IPS-NIHi7 (cell line): ENCODE results near the gene CLPX.
"Not testable (repeated sequence)": the region's sequence is repeated elsewhere in the genome, so short reads cannot be mapped to it uniquely, and the experiment has no call there.

Experiments
- DNase-seq: peaks from one replicate; pipeline ENCODE4 v3.0.0; 2012; ENCODE audit warnings: mixed read lengths; ENCODE audit errors: extremely low spot score

Gene CLPX

DNA sequence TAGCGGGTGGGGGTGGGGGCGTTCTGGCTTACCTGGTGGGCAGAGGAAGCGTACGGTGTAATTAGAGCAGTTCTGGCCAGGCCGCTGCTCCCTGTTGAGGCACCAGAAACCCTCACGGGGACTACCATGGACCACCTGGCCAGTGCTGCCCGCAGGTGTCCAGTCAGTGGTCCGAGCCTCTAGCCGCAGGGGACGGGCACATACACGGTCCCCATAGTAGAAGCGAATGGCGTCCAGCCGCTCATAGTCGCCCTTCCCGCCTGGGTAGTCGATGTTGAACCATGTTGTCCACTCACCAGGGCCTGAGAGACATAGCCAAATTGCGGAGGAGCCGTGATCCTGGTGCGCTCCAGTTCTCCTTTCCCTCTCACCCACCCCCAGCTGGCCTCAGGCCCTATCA, 21.6 kb upstream of the CLPX start:
- DNase-seq: no peak

DNA sequence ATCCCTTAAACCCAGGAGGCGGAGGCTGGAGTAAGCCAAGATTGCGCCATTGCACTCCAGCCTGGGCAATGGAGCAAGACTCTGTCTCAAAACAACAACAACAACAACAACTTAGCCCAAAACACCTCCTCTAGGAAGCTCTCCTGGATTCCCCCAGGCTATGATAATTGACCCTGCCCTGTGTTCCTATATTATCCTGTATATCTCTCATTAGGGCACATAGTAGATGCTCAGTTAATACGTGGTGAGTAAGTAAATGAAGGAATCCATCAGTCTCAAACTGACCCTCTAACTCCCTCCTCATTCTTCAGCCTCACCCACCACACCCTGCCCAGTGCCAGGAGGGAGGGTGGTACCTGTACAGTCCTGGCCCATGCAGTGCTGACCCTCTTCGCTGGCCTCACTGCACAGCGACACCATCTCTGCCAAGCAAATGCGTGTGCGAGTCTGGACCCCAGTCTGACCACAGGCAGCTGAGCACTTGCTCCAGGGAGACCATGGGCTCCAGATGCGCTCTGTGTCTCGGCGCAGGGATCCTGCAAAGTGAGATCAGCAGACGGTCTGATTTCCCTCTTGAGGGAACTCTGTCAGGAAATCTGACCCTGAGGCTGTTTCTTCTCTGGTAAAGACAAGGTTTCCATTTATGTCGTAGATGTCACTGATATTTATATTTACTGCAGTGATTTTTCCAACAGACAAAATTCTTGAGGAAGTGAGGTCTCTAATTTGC, 20.0 kb upstream of the CLPX start:
- no peak for DNase-seq

DNA sequence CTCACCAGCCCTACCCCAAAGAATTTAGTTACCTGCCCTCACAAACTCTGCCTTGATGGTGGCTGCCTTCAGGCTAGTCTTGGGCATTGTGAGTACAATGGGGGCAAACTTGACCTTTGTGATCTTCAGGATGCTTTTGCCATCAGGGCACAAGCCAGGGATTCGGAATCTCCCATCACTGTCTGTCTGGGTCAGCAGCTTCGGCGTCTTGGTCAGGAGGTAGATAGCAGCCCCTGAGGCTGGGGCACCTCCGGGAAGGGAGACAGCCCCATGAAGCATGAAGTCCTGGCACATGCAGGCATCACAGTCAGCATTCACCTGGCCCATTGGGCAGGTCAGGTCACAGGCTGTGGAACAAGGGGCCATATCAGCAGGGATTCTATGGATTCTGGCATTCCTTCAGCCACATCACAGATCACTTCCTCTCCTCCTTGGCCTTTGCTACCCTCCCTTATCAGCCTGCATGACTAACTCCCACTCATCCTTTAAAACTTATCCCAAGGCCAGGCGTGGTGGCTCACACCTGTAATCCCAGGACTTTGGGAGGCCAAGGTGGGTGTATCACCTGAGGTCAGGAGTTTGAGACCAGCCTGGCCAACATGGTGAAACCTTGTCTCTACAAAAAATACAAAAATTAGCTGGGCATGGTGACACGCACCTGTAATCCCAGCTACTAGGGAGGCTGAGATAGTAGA, 19.2 kb upstream of the CLPX start:
- DNase-seq: no peak

DNA sequence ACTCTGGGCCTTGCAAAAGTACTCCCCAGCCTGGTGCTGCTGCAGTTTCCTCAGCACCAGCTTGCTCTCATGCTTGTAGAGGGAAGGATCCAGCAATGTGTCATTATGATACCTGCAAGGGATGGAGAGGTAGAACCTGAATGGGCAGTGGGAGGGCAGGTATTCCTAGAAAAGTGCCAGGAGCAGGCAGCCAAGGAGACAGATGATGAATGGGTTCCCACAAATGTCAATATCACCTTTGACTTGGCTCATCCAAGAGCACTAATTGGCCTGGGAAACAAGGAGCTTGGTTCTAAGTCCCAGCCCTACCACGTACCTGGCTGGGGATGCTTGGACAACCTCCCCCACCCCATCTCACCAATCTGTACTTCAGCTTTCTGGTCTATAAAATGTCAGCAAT, 16.8 kb upstream of the CLPX start:
- DNase-seq: no peak

DNA sequence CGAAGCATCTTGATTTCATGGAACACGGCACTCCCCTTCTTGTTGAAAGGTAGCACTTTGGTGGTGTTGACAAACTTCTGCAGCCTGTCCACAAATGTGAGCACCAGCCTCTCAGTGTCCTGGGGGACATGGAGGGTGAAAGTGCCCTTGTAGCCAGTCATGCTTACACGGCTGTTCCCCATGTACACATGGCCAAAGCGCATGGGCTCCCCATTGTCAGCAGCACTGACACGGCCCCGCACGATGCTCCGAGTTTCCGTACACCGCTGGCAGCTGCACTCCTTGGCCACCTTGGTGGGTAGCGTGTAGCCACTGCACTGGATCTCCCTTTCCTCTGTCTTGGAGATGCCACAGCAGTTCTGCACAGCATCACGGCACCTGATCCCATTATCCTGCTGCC, 13.4 kb upstream of the CLPX start:
- no peak for DNase-seq

DNA sequence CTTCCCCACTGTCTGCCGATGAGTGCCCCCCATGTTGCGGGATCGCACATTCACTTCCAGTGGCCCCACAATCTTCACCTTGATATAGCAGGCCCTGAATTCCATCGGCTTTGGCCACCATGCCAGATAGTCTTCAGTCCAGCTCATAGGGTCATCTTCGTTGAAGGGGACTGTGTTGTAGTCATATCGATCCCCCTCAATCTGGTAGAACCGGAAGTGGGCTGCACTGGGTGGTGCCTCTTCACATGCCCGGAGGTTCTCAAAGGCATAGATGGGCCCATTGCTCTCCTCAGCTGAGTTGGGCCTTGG, 12.1 kb upstream of the CLPX start:
- DNase-seq: no peak

DNA sequence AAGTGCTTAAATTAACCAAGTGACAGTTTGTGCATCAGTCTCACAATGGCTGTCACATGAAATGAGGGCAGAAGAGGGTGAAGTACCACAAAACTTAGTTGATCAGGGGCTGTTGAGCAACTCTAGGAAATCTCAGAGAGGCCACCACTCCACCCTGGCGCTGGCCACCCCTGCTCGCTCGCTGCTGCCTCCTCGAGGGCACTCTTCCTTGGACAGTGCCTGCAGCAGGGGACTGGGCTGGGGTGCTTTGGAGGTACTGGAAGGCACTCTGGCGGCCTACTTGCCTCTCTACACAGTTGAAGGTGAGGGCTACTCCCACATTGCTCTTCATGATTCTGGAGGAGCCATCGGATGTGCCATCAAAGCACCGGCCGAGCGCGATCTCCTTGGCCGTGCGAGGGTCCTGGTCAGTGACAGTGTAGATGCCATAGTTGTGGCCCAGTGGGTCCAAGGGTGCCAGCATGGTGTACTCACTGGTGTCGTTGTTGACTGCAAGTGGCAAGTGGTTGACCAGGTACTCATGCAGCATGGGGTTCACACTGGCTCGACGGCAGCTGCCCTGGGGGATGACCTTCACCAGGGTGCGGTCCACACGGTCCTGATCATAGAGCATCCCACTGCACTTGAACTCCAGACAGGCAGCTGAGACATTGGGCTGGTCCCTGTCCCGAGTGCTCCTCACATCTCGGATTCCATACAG, 11.6 kb upstream of the CLPX start:
- DNase-seq: peak; percentile 26

DNA sequence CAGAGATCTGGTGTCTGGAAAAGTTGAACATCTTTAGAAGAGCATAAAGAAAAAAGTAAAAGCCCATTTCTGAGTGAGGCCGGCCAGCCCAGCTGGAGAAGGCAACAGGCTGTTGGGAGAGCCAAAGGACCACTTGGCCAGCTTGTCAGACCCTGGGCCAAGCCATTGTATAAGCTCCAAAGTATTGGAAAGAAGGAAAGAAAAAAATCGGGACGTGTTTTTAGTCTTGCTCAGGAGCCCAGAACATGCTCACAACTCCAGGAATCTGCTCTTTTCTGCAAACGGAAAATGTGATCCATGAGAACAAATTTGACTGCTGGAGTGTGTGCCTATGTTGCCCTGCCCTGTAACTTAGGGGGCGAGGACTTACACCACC, 10.4 kb upstream of the CLPX start:
- DNase-seq: no peak

DNA sequence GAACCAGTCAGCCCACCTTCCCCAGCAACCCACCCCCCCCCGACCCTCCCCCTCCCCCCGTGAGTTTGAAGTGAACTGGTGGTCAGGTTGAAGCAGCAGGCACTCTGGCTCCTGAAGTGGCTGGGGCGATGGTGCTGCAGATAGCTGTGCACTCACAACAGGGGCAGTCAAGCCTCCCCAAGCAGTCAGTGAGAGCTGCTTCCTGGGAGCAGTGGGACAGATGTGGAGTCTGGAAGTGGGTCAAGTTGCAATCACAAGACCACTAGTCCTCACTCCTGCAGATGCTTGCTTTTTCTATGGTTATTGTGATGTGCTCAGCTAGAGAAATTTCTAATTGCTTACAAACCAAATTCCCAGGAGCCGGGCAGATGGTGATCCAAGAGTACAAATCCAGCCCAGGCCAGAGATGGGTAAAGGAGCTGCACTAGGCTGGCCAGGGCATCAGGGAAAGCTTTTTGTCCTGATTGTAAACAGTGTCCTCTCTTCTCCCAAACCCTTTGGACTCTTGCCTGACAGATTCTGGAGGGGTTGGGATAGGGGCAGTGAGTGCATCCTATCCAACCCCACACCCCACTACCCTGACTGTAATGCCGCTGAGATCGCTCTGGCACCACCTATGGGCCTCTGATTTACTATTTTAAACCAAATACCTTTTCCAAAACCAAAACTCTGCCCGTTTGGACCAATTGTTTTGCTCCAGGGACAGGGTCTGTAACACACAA, 9.8 kb upstream of the CLPX start:
- peak; percentile 23 for DNase-seq

DNA sequence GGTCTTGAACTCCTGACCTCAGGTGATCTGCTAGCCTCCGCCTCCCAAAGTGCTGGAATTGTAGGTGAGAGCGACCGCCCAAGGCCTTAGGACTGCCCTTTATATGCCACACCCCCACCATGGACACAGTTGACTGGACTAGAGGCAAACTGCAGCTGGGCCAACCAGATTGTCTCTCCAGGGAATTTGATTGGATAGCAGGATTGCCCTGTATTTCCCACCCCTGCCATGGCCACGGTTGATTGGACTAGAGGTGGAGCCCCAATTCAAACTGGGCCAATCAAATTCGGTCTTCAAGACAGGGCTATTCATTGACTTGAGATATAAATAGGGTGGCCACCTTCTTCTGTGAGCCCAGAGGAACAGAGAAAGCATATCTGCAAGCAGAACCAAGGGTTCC, 6.9 kb upstream of the CLPX start:
- DNase-seq: peak; percentile 14

DNA sequence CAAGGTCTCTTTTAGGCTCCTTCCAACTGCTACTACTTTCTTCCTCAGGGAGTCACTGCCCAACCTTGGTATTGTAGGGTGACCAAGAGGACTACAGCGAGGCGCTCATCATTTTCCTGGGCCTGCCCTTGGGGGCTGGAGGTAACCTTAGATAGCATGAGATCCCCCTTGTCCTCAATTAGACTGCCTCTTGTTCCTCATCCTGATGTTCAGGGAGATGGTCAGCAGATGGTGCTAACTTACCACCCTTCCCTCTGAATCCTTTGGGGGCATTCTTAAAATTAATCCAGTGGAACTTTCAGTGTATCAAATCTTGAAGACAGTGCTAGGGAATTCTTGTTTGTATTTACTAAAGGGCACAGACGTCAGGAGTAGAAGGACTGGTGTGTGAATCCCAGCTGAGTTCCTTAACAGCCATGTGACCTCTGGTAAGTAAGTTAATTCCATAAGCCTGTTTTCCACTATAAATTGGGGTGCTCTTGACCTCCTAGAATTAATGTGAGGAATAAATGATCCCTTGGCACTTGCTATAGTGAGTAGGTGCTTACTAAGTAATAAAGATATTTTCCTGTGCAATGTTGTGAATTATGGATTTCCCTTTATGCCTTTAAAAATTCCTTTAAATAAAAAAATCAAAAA, 4.1 kb upstream of the CLPX start:
- DNase-seq: peak; percentile 69

DNA sequence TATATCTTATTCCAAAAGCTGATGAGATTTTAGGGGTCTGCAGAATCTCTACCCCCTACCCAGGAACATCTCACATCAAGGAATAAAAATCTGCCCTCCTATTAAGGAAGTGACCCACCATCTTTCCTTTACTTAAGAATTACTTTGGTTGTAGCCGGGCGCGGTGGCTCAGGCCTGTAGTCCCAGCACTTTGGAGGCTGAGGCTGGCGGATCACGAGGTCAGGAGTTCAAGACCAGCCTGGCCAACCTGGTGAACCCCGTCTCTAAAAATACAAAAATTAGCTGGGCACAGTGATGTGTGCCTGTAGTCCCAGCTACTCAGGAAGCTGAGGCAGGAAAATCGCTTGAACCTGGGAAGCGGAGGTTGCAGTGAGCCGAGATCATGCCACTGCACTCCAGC, 3.3 kb upstream of the CLPX start:
- DNase-seq: not testable (repeated sequence)

DNA sequence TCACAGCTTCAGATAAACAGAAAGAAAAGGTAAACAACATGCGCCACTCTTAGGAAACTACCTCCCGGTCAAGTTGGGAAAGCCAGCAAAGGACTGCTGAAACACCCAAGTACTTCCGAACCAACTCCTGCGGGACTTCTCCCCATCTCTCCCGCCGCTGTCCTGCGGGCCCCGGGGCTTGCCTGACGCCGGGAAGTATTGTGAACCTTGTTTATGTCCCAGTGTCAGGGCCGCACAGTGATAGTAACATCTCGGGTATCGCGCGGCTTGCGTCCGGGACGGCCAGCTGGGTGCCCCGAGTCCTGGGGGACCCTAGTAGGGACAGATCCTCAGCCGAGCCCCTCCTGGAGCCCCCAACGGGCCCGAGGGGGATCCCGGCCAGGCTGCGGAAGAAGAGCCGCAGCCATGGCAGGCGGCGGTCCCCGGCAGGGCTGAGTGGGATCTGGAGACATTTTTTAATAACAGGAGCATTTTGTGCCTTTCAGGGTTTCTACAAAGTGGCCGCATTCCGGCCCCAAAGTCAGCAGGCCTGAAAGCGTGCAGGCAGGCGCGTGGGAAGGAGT, 756 bp downstream of the CLPX start:
- peak; percentile 59 for DNase-seq

DNA sequence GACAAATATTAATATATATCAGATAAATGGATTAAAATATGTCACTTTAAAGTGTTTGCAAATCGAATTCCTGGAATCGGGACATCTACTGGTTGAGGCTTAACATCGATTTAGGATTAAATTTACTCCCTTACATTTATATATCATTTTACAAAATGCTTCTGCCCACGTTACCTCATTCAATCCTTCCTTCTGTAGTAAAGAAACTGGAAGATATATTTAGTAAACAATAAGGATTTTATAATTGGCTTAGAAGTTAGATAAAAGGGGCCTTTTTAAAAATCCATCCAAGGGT, 1.3 kb downstream of the CLPX start:
- DNase-seq: no peak

DNA sequence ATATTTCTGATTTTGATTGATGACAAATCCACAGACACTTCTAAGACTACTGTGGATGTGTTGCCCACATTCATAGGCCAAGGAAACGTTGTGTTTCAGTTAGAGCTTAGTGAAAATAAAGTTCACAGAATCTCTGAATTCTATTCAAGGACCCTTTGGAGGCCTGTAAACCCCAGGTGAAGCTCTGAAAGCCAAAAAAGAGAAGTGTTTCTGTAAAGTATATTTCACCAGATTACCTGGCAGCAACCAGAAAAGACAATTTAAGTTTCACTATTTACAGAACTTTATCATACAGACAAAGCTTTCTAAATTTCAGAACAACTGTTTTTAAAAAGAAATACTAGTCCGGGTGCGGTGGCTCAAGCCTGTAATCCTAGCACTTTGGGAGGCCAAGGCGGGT, 2.6 kb downstream of the CLPX start:
- DNase-seq: no peak

DNA sequence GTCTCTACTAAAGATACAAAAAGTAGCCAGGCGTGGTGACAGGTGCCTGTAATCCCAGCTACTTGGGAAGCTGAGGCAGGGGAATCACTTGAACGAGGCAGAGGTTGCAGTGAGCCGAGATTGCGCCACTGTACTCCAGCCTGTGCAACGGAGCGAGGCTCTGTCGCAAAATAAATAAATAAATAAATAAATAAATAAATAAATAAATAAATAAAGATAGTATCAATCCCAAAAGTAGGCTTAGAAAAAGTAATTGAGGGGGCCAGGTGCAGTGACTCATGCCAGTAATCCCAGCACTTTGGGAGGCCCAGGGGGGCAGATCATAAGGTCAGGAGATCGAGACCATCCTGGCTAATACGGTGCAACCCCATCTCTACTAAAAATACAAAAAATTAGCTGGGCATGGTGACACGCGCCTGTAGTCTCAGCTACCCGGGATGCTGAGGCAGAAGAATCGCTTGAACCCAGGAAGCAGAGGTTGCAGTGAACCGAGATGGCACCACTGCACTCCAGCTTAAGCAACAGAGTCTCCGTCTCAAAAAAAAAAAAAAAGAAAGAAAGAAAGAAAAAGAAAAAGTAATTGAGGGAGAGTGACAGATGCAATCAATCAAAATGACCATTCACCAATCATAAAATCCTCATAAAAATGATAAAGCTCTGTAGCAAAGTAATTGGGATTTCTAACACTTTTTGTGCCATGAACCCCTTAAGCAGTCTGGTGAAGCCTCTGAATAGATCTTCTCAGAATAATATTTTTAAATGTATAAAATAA, 3.4 kb downstream of the CLPX start:
- not testable (repeated sequence) for DNase-seq

DNA sequence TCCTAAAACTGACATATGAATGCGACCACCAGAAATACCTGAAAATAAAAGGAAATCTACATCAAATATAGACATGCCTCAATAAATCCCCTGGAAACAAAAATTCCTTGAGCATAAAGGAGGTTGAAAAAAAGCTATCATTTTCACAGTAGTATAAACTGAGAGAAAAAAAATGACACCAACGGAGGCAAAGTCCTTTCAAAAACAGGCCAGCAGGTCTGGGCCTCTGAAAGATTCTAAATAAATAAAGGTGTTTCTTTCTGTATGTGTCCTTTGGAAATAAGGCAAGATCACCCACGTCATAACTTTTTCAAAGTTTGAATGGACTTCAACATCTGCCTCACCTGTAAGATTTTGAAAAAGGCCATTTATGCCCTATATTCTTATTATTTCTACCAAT, 5.0 kb downstream of the CLPX start:
- DNase-seq: no peak

DNA sequence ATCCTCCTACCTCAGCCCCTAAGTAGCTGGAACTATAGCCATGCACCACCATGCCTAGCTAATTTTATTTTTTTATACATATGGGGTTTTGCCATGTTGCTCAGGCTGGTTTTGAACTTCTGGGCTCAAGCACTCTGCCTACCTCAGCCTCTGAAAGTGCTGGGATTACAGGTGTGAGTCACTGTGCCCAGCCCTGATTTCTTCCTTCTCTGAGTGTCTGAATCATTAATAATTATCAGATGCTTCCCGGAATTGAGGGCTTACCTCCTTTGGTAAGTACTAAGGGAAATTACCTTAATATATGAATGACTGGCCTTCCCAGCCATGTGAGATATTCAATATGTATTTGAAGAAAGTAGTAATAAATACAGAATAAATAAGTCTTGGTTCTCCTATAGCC, 7.2 kb downstream of the CLPX start:
- no peak for DNase-seq

DNA sequence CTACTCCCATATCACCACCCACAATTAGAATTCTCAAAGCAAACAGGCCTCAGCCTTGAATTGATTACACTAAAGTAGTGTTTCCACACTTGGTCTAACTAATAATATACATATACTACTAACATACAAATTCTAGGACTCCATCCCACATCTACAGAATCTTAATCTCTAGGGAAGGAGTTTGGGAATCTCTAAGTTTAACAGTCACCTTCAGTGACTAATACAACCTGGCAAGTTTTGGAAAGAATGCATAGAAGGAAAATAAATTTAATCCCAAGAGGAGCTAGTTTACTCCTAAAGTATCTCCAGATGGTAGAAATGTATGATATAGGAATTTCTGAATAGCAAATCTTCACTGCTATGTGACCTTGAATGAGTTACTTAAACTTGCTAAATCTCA, 9.1 kb downstream of the CLPX start:
- DNase-seq: no peak

DNA sequence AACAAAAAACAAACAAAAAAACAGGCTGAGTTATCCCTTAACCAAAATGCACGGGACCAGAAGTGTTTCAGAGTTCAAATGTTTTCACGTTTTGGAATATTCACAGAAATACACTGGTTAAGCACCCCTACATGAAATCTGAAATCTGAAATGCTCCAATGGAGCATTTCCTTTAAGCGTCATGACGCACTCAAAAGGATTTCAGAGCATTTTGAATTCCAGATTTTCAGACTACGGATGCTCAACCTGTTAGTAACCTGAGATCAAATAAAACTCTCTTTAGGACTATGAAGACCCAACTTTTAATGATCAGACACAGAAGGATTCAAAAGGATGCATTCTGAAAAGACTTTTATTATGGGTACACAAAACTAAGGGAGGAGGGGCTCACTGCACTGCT, 9.6 kb downstream of the CLPX start:
- no peak for DNase-seq

DNA sequence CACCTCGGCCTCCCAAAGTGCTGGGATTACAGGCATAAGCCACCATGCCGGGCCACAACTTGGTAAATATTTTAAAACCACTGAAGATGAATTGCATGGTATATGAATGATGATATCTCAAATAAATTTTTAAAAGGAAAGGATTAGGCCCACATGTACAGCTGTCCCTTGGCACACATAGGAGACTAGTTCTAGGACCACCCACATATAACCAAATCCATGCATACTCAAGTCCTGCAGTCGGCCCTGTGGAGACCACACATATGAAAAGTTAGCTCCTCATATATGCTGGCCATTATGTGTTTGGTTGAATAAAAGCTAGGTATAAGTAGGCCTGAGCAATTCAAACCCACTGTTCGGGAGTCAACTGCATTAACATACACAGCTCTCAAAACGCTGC, 10.6 kb downstream of the CLPX start:
- no peak for DNase-seq
